OCI-LY3 (cell line): ENCODE results near the gene NPRL2.

Source experiments
- H2AFZ ChIP-seq: fragments of 200-600, 300-600 bp; shearing (Covaris generic); 2 replicates; pipeline ENCODE4 v1.6.0; 2014; ENCODE audit warnings: antibody characterized with exemption, low read depth, low read length
- H3K27ac ChIP-seq: fragments of 200-600, 300-600 bp; sonication (generic); 2 replicates; pipeline ENCODE4 v1.5.1; 2014; ENCODE audit warnings: mild to moderate bottlenecking, low read length, moderate library complexity, mixed read lengths
- H3K27me3 ChIP-seq: fragments of 200-600, 300-600 bp; sonication (generic); 2 replicates; pipeline ENCODE4 v1.6.1; 2014; ENCODE audit warnings: low read depth, low read length, mixed read lengths
- H3K36me3 ChIP-seq: fragments of 200-600, 300-600 bp; sonication (generic); replicated peaks from 2 replicates; pipeline ENCODE3; 2014; ENCODE audit warnings: low read depth, low read length, mixed read lengths
- H3K4me1 ChIP-seq: fragments of 300-600, 200-600 bp; sonication (generic); 2 replicates; pipeline ENCODE4 v1.6.1; 2014; ENCODE audit warnings: low read length, mixed read lengths
- H3K4me2 ChIP-seq: fragments of 200-600, 300-600 bp; sonication (generic); 2 replicates; pipeline ENCODE4 v1.6.1; 2014; ENCODE audit warnings: low read length, mixed read lengths
- H3K4me3 ChIP-seq: fragments of 300-600, 200-600 bp; sonication (generic); 2 replicates; pipeline ENCODE4 v1.5.1; 2014; ENCODE audit warnings: antibody characterized with exemption, mild to moderate bottlenecking, low read length, moderate library complexity
- H3K79me2 ChIP-seq: fragments of 300-600, 200-600 bp; shearing (Covaris generic); 2 replicates; pipeline ENCODE4 v1.6.1; 2014; ENCODE audit warnings: mild to moderate bottlenecking, low read length, mixed read lengths
- H3K9ac ChIP-seq: fragments of 300-600, 200-600 bp; shearing (Covaris generic); 2 replicates; pipeline ENCODE4 v1.6.0; 2014; ENCODE audit warnings: mild to moderate bottlenecking, low read length, moderate library complexity
- H3K9me3 ChIP-seq: fragments of 200-600, 300-600 bp; shearing (Covaris generic); 2 replicates; pipeline ENCODE4 v1.6.1; 2014; ENCODE audit warnings: low read length, mixed read lengths; ENCODE audit not compliant: insufficient read depth
- H4K20me1 ChIP-seq: fragments of 200-600, 300-600 bp; sonication (generic); 2 replicates; pipeline ENCODE4 v1.6.1; 2016; ENCODE audit warnings: low read length, mixed read lengths; ENCODE audit not compliant: insufficient read depth
- EZH2phosphoT487 ChIP-seq: fragments of 200-600 bp; shearing (Covaris generic); IDR thresholded peaks from 2 replicates; pipeline ENCODE4 v1.6.1; 2018; ENCODE audit warnings: antibody characterized with exemption, mixed run types, low read depth
- TF ChIP-seq, protein P1 (sequence below): fragments of 200-600, 300-600 bp; sonication (generic); IDR thresholded peaks from 2 replicates; pipeline ENCODE4 v1.5.1; 2014; ENCODE audit warnings: antibody characterized with exemption, low read length, low read depth

Gene NPRL2

DNA sequence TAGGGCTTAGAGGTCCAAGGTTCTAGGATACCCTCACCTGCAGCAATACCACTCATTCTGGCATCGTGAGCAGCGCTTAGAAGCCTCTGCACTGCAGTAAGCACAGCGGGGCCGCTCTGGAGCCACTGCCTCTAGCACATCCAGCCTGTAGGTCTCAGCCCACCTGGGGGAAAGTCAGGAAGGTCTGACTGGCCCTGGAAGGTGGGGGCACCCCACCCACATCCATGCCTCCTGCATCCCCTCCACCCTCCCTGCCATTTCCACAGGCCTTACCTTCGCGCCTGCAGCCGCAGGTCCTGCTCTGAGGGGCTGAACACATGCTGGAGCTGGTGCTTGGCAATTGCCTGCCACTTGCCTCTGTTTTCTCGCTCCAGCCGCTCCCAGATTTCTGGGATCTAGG lies 9.0 kb downstream of the NPRL2 start:
- Histone ChIP-seq H3K36me3 (peaks cover 7% of the 10 kb centered on the region), H3K27me3 (no peaks in the 10 kb centered on the region), H3K9me3 (no peaks in the 10 kb centered on the region), H2AFZ (no peak overlapping the region), H3K4me1 (peaks cover 8% of the 10 kb centered on the region), H3K4me3 (no peak overlapping the region), H4K20me1 (no peaks in the 10 kb centered on the region), H3K27ac (no peak overlapping the region), H3K4me2 (no peak overlapping the region), H3K9ac (no peak overlapping the region), H3K79me2 (peaks cover 17% of the 10 kb centered on the region)
- TF ChIP-seq, protein P1, sequence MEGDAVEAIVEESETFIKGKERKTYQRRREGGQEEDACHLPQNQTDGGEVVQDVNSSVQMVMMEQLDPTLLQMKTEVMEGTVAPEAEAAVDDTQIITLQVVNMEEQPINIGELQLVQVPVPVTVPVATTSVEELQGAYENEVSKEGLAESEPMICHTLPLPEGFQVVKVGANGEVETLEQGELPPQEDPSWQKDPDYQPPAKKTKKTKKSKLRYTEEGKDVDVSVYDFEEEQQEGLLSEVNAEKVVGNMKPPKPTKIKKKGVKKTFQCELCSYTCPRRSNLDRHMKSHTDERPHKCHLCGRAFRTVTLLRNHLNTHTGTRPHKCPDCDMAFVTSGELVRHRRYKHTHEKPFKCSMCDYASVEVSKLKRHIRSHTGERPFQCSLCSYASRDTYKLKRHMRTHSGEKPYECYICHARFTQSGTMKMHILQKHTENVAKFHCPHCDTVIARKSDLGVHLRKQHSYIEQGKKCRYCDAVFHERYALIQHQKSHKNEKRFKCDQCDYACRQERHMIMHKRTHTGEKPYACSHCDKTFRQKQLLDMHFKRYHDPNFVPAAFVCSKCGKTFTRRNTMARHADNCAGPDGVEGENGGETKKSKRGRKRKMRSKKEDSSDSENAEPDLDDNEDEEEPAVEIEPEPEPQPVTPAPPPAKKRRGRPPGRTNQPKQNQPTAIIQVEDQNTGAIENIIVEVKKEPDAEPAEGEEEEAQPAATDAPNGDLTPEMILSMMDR = no peak

DNA sequence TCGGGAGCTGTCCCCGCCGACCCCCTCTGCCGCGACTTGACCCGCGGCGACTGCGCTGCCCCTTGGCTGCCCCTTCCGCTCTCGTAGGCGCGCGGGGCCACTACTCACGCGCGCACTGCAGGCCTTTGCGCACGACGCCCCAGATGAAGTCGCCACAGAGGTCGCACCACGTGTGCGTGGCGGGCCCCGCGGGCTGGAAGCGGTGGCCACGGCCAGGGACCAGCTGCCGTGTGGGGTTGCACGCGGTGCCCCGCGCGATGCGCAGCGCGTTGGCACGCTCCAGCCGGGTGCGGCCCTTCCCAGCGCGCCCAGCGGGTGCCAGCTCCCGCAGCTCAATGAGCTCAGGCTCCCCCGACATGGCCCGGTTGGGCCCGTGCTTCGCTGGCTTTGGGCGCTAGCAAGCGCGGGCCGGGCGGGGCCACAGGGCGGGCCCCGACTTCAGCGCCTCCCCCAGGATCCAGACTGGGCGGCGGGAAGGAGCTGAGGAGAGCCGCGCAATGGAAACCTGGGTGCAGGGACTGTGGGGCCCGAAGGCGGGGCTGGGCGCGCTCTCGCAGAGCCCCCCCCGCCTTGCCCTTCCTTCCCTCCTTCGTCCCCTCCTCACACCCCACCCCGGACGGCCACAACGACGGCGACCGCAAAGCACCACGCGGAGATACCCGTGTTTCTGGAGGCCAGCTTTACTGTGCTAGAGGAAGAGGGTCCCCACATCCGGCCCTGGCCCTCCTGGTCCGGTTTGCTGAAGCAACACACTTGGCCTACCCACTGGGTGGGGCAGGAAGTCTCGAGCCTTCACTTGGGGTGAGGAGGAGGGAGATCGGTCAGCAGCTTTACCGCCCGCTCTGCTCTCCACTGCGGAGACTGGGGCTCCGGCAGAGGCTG lies 9.9 kb downstream of the NPRL2 start, which contains the start of gene RASSF1:
Gene RASSF1, minus strand, starts transcription at position 389 of the 882 bp plus-strand sequence. Its CDS starts 31 bp downstream, at position 358.
- Histone ChIP-seq H3K9ac (no peak within 1 kb of the TSS), H3K4me2 (no peak within 1 kb of the TSS), H3K4me3 (no peak within 1 kb of the TSS), H3K79me2 (peaks cover 25% of the 10 kb centered on the region), H3K27me3 (no peaks in the 10 kb centered on the region), H3K36me3 (peaks cover 13% of the 10 kb centered on the region), H4K20me1 (no peaks in the 10 kb centered on the region), H3K27ac (no peak within 1 kb of the TSS), H3K9me3 (no peaks in the 10 kb centered on the region), H3K4me1 (peaks cover 14% of the 10 kb centered on the region), H2AFZ (no peak within 1 kb of the TSS)
- TF ChIP-seq EZH2phosphoT487 = no peak
- TF ChIP-seq, protein P1 = no peak

DNA sequence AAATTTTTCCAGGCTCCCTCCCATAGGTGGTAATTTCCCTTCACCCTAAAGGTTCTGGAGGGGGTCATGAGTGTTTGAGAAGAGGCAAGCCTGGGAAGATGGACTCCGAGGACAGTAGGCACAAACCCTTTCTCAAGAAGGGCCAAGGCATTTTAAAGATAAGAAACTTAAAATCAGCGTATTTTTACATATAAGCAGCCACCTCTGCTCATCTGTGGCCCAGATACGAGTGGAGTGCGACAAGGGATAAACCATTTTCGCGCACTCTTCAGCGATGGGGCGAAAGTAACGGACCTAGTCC lies 10.5 kb downstream of the NPRL2 start:
- Histone ChIP-seq H3K79me2 (peaks cover 31% of the 10 kb centered on the region), H2AFZ (no peak overlapping the region), H3K9me3 (no peaks in the 10 kb centered on the region), H3K4me2 (no peak overlapping the region), H3K9ac (no peak overlapping the region), H3K4me1 (peaks cover 18% of the 10 kb centered on the region), H3K27ac (no peak overlapping the region), H4K20me1 (no peaks in the 10 kb centered on the region), H3K27me3 (no peaks in the 10 kb centered on the region), H3K36me3 (peaks cover 11% of the 10 kb centered on the region), H3K4me3 (no peak overlapping the region)
- TF ChIP-seq, protein P1 = no peak
- TF ChIP-seq EZH2phosphoT487 = no peak

DNA sequence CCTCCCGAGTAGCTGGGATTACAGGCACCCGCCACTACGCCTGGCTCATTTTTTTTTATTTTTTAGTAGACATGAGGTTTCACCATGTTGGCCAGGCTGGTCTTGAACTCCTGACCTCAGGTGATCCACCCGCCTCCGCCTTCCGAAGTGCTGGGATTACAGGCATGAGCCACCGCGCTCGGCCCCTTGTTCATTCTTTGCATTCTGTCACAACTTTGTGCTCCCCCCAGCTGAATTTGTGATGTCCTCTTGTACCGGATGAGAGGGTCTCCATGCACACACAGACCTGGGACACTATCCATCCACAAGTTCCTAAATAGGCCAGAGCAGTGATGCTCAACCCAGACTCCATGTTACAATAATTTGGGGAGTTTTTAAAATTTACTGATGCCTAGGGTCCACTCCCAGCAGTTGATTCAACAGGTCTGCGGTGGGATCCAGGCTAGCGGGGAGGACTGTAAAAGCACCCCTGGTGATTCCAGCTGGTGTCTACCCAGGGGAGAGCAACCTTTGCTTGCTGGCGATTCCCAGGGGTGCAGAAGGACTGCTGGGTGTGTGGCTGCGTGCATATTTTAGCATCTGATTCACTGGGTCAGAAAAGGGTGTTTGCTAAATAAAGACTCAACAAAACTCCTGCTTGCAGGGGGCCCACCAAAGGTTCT lies 11.0 kb downstream of the NPRL2 start:
- H3K27me3 ChIP-seq = no peaks in the 10 kb centered on the region
- no peak overlapping the region for H2AFZ ChIP-seq
- no peak overlapping the region for H3K4me3 ChIP-seq
- H3K36me3 ChIP-seq = peaks cover 12% of the 10 kb centered on the region
- TF ChIP-seq EZH2phosphoT487 = no peak
- TF ChIP-seq, protein P1 = no peak
- no peak overlapping the region for H3K4me2 ChIP-seq
- H3K4me1 ChIP-seq = peaks cover 18% of the 10 kb centered on the region
- peaks cover 36% of the 10 kb centered on the region for H3K79me2 ChIP-seq
- no peak overlapping the region for H3K27ac ChIP-seq
- H3K9ac ChIP-seq = no peak overlapping the region
- peaks cover 1% of the 10 kb centered on the region; the same call in 1 of the 2 replicates for H4K20me1 ChIP-seq
- no peaks in the 10 kb centered on the region for H3K9me3 ChIP-seq
